ENCODE measurements around the gene SLC22A25.

SLC22A25 gene

DNA sequence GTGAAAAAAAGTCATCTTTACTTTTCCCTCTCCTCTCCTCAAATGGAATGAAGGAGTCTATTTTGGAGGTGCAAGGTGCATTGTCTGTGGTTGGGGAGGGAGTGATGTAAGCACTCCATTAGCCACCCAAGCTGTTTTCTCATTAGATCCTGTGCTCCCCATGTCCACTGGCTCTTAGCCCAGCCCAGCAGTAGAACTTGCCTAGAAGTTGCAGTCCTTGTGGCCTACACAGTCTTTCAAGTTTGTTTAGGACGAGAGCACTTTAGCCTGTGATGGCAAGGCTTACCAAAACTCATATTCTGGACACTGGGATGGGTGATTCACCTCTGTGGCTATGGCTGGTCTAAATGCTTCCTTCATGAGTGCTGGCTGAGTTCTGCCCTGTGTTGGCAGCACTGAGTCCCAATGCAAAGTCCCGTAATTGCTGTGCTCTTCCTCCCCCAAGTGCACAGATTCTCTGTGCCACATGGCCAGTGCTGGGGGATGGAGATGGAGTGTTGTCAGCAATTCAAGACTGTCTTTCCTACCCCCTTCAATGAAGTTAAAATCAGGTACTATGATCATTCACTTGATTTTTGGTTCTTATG, 15.8 kb downstream of the SLC22A25 start:
- no peak for DNase-seq

DNA sequence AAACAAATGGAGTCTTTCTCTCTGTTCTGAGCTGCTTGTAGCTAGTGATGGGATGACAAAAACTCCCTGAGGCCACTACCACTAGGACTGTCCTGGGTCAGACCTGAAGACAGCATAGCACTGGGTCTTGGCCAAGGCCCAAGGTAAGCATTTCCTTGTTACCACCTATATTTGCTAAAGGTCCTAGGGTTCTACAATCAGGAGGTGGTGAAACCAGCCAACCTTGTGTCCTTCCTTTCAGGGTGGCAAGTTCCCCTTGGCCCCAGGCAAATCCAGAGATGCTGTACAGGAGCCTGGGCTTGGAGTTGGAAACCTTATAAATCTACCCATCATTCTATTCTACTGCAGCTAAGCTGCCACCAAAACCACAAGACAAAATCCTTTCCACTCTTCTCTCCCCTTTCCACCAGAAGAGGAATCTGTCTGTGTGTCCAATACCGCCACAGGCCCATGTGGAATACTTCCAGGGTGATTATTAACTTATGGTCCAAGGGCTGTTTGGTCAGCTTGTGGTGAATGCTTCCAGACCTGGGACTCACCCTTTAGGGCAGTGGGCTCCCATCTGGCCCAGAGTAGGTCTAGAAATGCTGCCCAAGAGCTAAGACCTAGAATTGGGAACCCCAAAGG, 16.8 kb downstream of the SLC22A25 start:
- DNase-seq: no peak

DNA sequence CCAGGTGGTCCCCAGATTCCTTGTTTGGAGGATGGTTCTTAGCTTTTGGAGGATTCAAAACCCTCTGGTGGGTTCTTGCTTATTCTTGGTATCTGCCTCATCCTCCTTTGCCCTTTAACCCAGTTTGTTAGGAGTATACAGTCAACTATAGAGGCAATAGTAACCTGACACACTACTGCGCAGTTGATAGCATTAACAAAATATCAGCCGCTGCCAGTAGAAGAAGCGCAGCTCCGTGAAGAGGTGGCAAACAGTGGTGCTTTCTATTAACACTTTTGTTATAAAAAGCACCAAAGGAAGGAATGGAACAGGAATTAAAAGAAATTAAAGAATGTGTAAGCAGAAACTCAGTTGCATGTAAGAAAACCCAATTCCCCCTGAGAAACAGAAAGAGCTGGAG, 29.3 kb downstream of the SLC22A25 start:
- no peak for DNase-seq

DNA sequence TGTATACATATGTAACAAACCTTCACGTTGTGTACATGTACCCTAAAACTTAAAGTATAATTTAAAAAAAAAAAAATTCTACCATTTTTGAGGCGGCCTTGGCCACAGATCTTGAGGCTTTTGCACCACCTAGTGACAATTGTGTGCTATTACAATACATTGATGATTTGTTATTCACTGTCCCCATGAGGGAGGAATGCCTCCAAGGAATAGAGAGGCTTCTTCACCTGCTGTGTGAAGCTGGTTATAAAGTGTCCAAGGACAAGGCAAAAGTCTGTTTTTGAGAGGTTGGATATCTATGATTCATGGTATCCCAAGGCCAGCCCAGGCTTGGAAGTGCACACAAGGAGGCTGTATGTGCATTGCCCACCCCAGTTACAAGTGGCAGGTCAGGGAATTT, 30.7 kb downstream of the SLC22A25 start:
- no peak for DNase-seq

GRCh38 chr11:63210111-63210510, 33.3 kb downstream of the SLC22A25 start:
- no peak for DNase-seq
